OCI-LY1 (cell line): Measurements from ENCODE around the gene PBRM1.

ENCODE experiments used
- EZH2 ChIP-seq: fragments of 200-600 bp; sonication (generic), shearing (Covaris generic); IDR thresholded peaks from 2 replicates; pipeline ENCODE4 v1.8.0; 2017; ENCODE audit warnings: borderline replicate concordance, mixed run types, mild to moderate bottlenecking, antibody characterized with exemption, low read length, moderate library complexity, mixed read lengths
- TF ChIP-seq, protein P1 (sequence below): fragments of 200-600 bp; sonication (generic), shearing (Covaris generic); IDR thresholded peaks from 2 replicates; pipeline ENCODE4 v1.5.1; 2017; ENCODE audit warnings: mild to moderate bottlenecking, antibody characterized with exemption, low read length, moderate library complexity, mixed read lengths

DNA sequence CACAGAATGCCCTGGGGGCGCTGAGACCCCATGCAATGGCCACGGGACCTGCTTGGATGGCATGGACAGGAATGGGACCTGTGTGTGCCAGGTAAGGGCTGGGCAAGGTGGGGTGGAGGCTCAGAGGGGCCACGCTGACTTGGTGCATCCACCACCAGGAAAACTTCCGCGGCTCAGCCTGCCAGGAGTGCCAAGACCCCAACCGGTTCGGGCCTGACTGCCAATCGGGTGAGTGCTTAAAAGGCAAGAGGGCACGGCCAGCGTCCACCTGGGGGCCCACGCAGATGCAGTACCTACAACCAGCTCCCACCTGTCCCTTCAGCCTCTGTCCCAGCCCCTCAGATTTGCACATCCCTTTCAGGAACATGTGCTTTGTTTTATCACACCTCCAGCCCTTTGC is 183.7 kb downstream of the PBRM1 start:
- TF ChIP-seq, protein P1, sequence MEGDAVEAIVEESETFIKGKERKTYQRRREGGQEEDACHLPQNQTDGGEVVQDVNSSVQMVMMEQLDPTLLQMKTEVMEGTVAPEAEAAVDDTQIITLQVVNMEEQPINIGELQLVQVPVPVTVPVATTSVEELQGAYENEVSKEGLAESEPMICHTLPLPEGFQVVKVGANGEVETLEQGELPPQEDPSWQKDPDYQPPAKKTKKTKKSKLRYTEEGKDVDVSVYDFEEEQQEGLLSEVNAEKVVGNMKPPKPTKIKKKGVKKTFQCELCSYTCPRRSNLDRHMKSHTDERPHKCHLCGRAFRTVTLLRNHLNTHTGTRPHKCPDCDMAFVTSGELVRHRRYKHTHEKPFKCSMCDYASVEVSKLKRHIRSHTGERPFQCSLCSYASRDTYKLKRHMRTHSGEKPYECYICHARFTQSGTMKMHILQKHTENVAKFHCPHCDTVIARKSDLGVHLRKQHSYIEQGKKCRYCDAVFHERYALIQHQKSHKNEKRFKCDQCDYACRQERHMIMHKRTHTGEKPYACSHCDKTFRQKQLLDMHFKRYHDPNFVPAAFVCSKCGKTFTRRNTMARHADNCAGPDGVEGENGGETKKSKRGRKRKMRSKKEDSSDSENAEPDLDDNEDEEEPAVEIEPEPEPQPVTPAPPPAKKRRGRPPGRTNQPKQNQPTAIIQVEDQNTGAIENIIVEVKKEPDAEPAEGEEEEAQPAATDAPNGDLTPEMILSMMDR, result no peak
- TF ChIP-seq EZH2, result no peak
